ENCODE measurements around the gene GINS3. TPM values are rescaled to one million over a fixed set of nuclear protein-coding genes. Genes with fewer than 3 reads are reported as not detected.

GINS3 gene
- polyA plus RNA-seq, 3 donors = 0.79 to 1.8 (median 1.4) TPM

DNA sequence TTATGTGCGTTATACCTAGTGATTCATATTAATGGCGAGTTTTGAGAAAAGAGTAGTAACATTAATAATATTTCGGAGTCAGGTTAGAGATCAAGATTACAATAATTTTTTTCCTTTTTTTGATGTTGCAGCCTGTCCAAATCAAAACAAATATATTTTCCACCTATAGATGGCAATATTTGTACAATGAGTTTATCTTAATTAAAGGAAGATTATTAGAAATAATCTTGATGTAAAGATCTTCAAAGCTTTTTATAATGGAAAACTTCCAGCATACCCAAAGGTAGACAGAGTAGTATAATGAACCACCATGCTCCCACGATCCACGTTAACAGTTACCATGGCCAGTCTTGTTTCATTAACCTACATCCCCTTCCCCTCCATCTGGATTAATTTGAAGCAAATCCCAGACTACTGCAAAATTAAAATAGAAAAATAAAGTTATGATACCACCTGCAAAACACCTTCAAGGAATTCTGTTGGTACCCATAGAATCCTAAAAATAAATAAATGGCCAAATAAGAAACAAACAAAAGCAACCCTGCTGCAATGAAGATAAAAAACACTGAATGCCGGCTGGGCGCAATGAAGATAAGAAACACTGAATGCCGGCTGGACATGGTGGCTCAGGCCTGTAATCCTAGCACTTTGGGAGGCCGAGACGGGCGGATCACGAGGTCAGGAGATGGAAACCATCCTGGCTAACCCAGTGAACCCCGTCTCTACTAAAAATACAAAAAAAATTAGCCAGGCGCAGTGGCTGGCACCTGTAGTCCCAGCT lies 46.5 kb upstream of the GINS3 start:
- H3K36me3 Mint-ChIP-seq = no peaks in the 10 kb centered on the region
- WGBS (ENCODE audit: insufficient coverage) = 82% methylated on average over 3 of the region's 14 CpGs
- H3K27ac ChIP-seq (ENCODE audit: low read depth in 1 of 2, low read length in 2 of 2) = no peak overlapping the region
- no peak overlapping the region for H3K27ac Mint-ChIP-seq
- H3K4me2 ChIP-seq (replicated peaks; ENCODE audit: extremely low read depth, low read length, poor library complexity, severe bottlenecking) = no peak overlapping the region
- H3K4me1 ChIP-seq (ENCODE audit: control insufficient read depth in 1 of 2, insufficient read depth in 2 of 2, low read length in 2 of 2) = no peaks in the 10 kb centered on the region
- TF ChIP-seq, protein P1, sequence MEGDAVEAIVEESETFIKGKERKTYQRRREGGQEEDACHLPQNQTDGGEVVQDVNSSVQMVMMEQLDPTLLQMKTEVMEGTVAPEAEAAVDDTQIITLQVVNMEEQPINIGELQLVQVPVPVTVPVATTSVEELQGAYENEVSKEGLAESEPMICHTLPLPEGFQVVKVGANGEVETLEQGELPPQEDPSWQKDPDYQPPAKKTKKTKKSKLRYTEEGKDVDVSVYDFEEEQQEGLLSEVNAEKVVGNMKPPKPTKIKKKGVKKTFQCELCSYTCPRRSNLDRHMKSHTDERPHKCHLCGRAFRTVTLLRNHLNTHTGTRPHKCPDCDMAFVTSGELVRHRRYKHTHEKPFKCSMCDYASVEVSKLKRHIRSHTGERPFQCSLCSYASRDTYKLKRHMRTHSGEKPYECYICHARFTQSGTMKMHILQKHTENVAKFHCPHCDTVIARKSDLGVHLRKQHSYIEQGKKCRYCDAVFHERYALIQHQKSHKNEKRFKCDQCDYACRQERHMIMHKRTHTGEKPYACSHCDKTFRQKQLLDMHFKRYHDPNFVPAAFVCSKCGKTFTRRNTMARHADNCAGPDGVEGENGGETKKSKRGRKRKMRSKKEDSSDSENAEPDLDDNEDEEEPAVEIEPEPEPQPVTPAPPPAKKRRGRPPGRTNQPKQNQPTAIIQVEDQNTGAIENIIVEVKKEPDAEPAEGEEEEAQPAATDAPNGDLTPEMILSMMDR (IDR thresholded peaks at IDR 0.05) = peak; percentile 30
- no peaks in the 10 kb centered on the region for H3K79me2 ChIP-seq (ENCODE audit: insufficient read depth, low read length)
- H3K9ac ChIP-seq (ENCODE audit: insufficient read depth, low read length, poor library complexity, severe bottlenecking) = no peak overlapping the region
- H3K4me3 ChIP-seq (replicated peaks in 1 of 3; ENCODE audit: low read depth in 2 of 3, low read length in 3 of 3) = no peak overlapping the region
- no peaks in the 10 kb centered on the region for H4K20me1 ChIP-seq (ENCODE audit: insufficient read depth, low read length)
- H3K9me3 ChIP-seq (replicated peaks in 1 of 2; ENCODE audit: control insufficient read depth in 1 of 2, insufficient read depth in 1 of 2, low read length in 2 of 2) = no peaks in the 10 kb centered on the region
- H3K4me3 Mint-ChIP-seq = no peak overlapping the region
- no peak overlapping the region for H2AFZ ChIP-seq (ENCODE audit: insufficient read depth, low read depth, low read length, poor library complexity, severe bottlenecking)
- no peaks in the 10 kb centered on the region for H3K36me3 ChIP-seq (replicated peaks in 1 of 2; ENCODE audit: control insufficient read depth in 1 of 2, insufficient read depth in 2 of 2, low read length in 2 of 2)
- H3K9me3 Mint-ChIP-seq = no peaks in the 10 kb centered on the region
- no peak for DNase-seq
- intact Hi-C loops (cut with micrococcal nuclease) = no loop called here
- no peaks in the 10 kb centered on the region for H3K4me1 Mint-ChIP-seq
- peaks cover 22 to 25% (median 24%) of the 10 kb centered on the region in 3 donors for H3K27me3 Mint-ChIP-seq (ENCODE audit: low read depth in 3 of 3)
- H3K27me3 ChIP-seq (ENCODE audit: control insufficient read depth in 2 of 2, insufficient read depth in 2 of 2, low read length in 2 of 2) = peaks cover 8 to 24% of the 10 kb centered on the region in 2 donors

DNA sequence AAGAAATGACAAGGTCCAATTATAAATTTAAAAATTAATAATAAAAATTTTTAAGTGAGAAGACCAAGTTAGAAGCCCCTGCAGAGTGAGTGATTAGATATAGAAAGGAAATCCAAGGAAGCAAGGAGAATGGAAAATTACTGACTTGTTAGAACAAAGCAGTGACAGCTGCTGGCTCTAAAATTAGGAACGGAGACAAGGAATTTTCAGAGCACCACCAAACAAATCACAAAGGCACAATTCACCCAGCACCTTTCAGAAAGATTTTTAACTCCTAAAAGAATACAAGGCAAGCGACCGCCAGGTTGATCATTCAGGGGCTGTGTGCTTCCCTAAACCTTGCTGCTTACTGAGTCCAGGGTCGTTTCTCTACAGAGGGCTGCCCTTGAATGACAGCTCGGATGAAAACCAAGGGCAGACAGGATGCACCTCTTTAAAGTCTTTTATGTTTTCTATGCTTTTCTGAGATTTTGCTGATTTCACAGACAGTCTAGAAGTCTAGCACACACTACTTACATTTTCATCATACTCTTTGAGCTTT lies 45.4 kb upstream of the GINS3 start:
- H3K9ac ChIP-seq (ENCODE audit: insufficient read depth, low read length, poor library complexity, severe bottlenecking) = no peak overlapping the region
- no peaks in the 10 kb centered on the region for H3K36me3 ChIP-seq (replicated peaks in 1 of 2; ENCODE audit: control insufficient read depth in 1 of 2, insufficient read depth in 2 of 2, low read length in 2 of 2)

More for the DNA sequence above, 45.4 kb upstream of the GINS3 start:
- Histone ChIP-seq H4K20me1 (ENCODE audit: insufficient read depth, low read length) (no peaks in the 10 kb centered on the region), H3K79me2 (ENCODE audit: insufficient read depth, low read length) (no peaks in the 10 kb centered on the region), H2AFZ (ENCODE audit: insufficient read depth, low read depth, low read length, poor library complexity, severe bottlenecking) (no peak overlapping the region), H3K4me2 (replicated peaks; ENCODE audit: extremely low read depth, low read length, poor library complexity, severe bottlenecking) (no peak overlapping the region), H3K9me3 (replicated peaks in 1 of 2; ENCODE audit: control insufficient read depth in 1 of 2, insufficient read depth in 1 of 2, low read length in 2 of 2) (no peaks in the 10 kb centered on the region), H3K27ac (ENCODE audit: low read depth in 1 of 2, low read length in 2 of 2) (no peak overlapping the region), H3K4me1 (ENCODE audit: control insufficient read depth in 1 of 2, insufficient read depth in 2 of 2, low read length in 2 of 2) (no peaks in the 10 kb centered on the region), H3K4me3 (replicated peaks in 1 of 3; ENCODE audit: low read depth in 2 of 3, low read length in 3 of 3) (no peak overlapping the region), H3K27me3 (ENCODE audit: control insufficient read depth in 2 of 2, insufficient read depth in 2 of 2, low read length in 2 of 2) (peaks cover 8 to 24% of the 10 kb centered on the region in 2 donors)
- Mint-ChIP-seq H3K9me3 (peaks cover 0 to 3% (median 0%) of the 10 kb centered on the region in 7 donors), H3K4me3 (no peak overlapping the region), H3K36me3 (no peaks in the 10 kb centered on the region), H3K27ac (no peak overlapping the region), H3K4me1 (no peaks in the 10 kb centered on the region), H3K27me3 (ENCODE audit: low read depth in 3 of 3) (peaks cover 22 to 30% (median 25%) of the 10 kb centered on the region in 3 donors)
- TF ChIP-seq, protein P1 (IDR thresholded peaks at IDR 0.05) = no peak
- intact Hi-C loops (cut with micrococcal nuclease) = no loop called here
- DNase-seq = no peak
- 80% methylated on average over 3 of the region's 5 CpGs for WGBS (ENCODE audit: insufficient coverage)
